BE2C (cell line): ENCODE measurements around the gene COX7B.
"Not testable (repeated sequence)": the region's sequence is repeated elsewhere in the genome, so short reads cannot be mapped to it uniquely, and the experiment has no call there.

Experiments
- DNase-seq: peaks from one replicate; pipeline ENCODE4 v3.0.0-alpha.2; 2020
- H3K27me3 ChIP-seq: fragments of 250-450 bp; sonication (Bioruptor Pico); 2 replicates; pipeline ENCODE4 v1.5.1; 2020; ENCODE audit warnings: mild to moderate bottlenecking
- H3K36me3 ChIP-seq: fragments of 250-450 bp; sonication (Bioruptor Pico); 2 replicates; pipeline ENCODE4 v1.5.1; 2020; ENCODE audit warnings: mild to moderate bottlenecking
- H3K4me1 ChIP-seq: fragments of 250-450 bp; sonication (Bioruptor Pico); 2 replicates; pipeline ENCODE4 v1.5.1; 2020
- H3K4me3 ChIP-seq: 2 replicates; pipeline ENCODE4 v1.5.1; 2011; ENCODE audit warnings: low read depth, low read length
- H3K9me3 ChIP-seq: fragments of 250-450 bp; sonication (Bioruptor Pico); 2 replicates; pipeline ENCODE4 v1.5.1; 2020
- TF ChIP-seq, protein P1 (sequence below): IDR thresholded peaks from 2 replicates; pipeline ENCODE4 v1.5.1; 2012; ENCODE audit warnings: mild to moderate bottlenecking, low read depth, low read length

The COX7B gene

DNA sequence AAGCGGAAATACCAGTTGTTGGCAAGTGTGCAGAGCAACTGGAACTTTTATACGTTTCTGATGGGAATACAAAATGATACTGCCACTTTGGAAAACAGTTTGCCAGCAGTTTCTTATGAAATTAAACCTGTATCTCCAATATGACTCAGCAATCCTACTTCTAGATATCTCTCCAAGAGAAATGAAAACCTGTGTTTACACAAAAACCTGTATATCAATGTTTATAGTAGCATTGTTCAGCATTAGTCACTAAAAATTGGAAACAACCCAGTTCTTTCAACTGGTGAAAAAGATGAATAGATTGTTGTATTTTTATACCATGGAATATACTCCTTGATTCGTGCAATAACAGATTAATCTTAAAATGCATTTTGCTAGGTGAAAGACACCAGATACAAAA lies 38.0 kb downstream of the COX7B start:
- Histone ChIP-seq H3K9me3 (no peaks in the 10 kb centered on the region), H3K27me3 (no peaks in the 10 kb centered on the region), H3K36me3 (no peaks in the 10 kb centered on the region), H3K4me3 (no peak overlapping the region), H3K4me1 (no peaks in the 10 kb centered on the region)
- DNase-seq: no peak
- TF ChIP-seq, protein P1, sequence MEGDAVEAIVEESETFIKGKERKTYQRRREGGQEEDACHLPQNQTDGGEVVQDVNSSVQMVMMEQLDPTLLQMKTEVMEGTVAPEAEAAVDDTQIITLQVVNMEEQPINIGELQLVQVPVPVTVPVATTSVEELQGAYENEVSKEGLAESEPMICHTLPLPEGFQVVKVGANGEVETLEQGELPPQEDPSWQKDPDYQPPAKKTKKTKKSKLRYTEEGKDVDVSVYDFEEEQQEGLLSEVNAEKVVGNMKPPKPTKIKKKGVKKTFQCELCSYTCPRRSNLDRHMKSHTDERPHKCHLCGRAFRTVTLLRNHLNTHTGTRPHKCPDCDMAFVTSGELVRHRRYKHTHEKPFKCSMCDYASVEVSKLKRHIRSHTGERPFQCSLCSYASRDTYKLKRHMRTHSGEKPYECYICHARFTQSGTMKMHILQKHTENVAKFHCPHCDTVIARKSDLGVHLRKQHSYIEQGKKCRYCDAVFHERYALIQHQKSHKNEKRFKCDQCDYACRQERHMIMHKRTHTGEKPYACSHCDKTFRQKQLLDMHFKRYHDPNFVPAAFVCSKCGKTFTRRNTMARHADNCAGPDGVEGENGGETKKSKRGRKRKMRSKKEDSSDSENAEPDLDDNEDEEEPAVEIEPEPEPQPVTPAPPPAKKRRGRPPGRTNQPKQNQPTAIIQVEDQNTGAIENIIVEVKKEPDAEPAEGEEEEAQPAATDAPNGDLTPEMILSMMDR: no peak

DNA sequence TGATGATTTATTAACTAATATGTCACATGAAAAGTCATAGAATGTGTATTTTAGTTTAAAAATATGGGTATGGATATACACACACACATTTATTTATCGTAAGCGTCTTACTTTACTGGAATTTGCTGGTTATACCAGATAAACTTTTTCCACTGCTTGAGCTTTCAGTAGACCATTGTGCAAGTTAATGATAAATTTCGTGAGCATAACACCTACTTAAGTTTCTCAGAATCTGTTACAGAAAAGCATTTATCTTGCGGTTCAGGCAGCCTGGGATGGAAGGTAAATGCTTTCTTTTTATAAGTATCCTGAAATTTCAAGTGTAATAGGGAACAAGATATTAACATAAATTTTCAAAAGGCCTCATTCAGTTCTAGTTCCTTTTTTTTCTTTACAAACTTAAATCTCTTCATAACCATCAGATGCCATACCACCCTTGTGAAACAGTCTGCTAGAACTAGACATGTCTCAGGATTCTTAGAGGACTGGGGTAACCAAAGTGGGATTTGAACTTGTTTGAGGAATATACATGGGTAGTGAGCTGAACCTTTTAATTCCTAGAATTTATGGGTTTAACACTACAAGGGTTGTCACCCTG lies 38.9 kb downstream of the COX7B start:
- Histone ChIP-seq H3K4me3 (no peak overlapping the region), H3K9me3 (no peaks in the 10 kb centered on the region), H3K27me3 (no peaks in the 10 kb centered on the region), H3K36me3 (no peaks in the 10 kb centered on the region), H3K4me1 (no peaks in the 10 kb centered on the region)
- DNase-seq: no peak
- TF ChIP-seq, protein P1: no peak

DNA sequence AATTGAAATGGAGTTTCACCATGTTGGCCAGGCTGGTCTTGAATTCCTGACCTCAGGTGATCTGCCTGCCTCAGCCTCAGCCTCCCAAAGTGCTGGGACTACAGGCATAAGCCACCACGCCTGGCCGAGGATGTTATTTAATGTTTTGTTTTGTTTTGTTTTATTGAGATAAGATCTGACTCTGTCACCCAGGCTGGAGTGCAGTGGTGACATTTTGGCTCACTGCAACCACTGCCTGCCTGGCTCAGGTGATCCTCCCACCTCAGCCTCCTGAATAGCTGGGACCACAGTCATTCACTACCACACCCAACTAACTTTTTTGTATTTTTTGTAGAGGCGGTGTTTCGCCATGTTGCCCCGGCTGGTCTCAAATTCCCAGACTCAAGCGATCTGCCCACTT lies 45.8 kb downstream of the COX7B start:
- H3K36me3 ChIP-seq, H3K4me1 ChIP-seq, DNase-seq, H3K9me3 ChIP-seq, H3K27me3 ChIP-seq, H3K4me3 ChIP-seq: not testable (repeated sequence)

DNA sequence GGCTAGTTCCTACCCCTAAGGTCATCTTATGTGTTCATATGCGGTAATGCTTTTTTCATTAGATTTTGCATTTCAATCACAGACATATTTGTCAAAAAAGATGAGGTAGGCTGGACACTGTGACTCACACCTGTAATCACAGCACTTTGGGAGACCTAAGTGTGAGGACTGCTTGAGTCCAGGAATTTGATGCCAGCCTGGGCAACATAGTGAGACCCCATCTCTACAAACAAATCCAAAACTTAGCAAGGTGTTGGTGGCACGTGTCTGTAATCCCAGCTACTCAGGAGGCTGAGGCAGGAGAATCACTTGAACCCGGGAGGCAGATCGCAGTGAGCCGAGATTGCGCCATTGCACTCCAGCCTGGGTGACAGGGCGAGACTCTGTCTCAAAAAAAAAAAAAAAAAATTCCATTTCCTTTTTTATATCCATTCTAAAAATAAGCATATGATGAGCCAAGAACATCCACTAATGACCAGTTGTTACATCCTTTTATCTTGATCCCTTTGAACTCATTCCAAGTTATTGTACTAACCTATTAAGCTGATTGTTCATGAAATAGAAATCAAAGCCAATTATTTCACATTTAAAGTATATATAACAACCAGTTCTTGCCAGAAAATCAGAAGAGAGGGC lies 46.8 kb downstream of the COX7B start:
- Histone ChIP-seq H3K27me3 (no peaks in the 10 kb centered on the region), H3K4me1 (no peaks in the 10 kb centered on the region)
- TF ChIP-seq, protein P1: no peak

DNA sequence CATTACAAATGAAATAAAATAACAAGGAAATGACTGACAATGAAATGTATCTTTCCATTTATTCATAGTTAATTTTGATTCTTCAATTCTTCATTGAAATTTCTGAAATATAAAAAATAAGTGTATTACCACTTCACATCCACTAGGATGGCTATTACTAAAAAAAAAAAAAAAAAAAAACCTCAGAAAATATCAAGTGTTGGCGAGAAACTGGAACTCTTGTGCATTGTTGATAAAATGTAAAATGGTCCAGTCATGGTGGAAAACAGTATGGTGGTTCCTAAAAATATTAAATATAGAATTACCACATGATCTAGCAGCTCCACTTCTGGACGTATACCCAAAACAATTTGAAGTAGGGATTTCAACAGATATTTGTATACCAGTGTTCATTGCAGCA lies 47.3 kb downstream of the COX7B start:
- no peak for DNase-seq
- H3K4me1 ChIP-seq: no peaks in the 10 kb centered on the region
- no peaks in the 10 kb centered on the region for H3K9me3 ChIP-seq
- H3K4me3 ChIP-seq: no peak overlapping the region
- H3K27me3 ChIP-seq: no peaks in the 10 kb centered on the region
- TF ChIP-seq, protein P1: no peak
- H3K36me3 ChIP-seq: no peaks in the 10 kb centered on the region

More for the DNA sequence above, 46.8 kb downstream of the COX7B start:
- DNase-seq: no peak
- no peaks in the 10 kb centered on the region for H3K9me3 ChIP-seq
- H3K4me3 ChIP-seq: no peak overlapping the region
- no peaks in the 10 kb centered on the region for H3K36me3 ChIP-seq

DNA sequence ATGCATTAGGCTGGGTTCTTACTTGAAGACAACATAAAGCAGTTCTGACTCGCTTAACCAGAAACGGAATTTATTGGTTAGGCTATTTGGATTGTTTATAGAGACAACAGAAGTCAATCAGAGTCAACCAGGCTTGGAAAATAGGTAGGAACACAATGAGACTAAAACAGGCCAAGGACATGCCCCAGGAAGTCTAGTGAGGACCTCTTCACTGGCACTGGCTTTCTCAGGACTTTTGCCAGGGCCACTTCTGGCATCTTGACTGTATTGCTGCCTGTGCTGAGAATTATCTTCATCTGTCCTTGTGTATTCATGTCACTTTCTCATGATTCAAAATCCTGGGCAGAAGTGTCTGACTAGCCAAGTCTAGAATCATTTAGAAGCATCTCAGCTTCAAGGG lies 50.6 kb downstream of the COX7B start:
- H3K9me3 ChIP-seq: no peaks in the 10 kb centered on the region
- TF ChIP-seq, protein P1: no peak
- no peak for DNase-seq
- H3K36me3 ChIP-seq: no peaks in the 10 kb centered on the region
- H3K4me1 ChIP-seq: no peaks in the 10 kb centered on the region
- no peaks in the 10 kb centered on the region for H3K27me3 ChIP-seq
- no peak overlapping the region for H3K4me3 ChIP-seq
